ENCODE data around the gene KLHL22.
A peak's percentile ranks its signal among the peaks of the same experiment; 100 is the strongest.
"Not testable (repeated sequence)": the region's sequence is repeated elsewhere in the genome, so short reads cannot be mapped to it uniquely, and the experiment has no call there.

KLHL22 gene

GRCh38 chr22:20523086-20523983, 27.7 kb upstream of the KLHL22 start:
- DNase-seq: no peak

GRCh38 chr22:20522134-20523004, 26.8 kb upstream of the KLHL22 start:
- DNase-seq: no peak

- DNase-seq: no peak
Observed at GRCh38 chr22:20520093-20520511, 24.5 kb upstream of the KLHL22 start.

GRCh38 chr22:20519558-20519957, 24.0 kb upstream of the KLHL22 start:
- no peak for DNase-seq

- DNase-seq: no peak
Observed at GRCh38 chr22:20517841-20518592, 22.4 kb upstream of the KLHL22 start.

GRCh38 chr22:20517422-20517821, 21.8 kb upstream of the KLHL22 start:
- DNase-seq: no peak

- no peak for DNase-seq
Observed at GRCh38 chr22:20516399-20516798, 20.8 kb upstream of the KLHL22 start.

GRCh38 chr22:20514658-20515406, 19.2 kb upstream of the KLHL22 start:
- no peak for DNase-seq

GRCh38 chr22:20511578-20512229, 16.1 kb upstream of the KLHL22 start:
- DNase-seq: no peak

- no peak for DNase-seq
Observed at GRCh38 chr22:20510811-20511577, 15.4 kb upstream of the KLHL22 start.

GRCh38 chr22:20509344-20510047, 13.9 kb upstream of the KLHL22 start:
- peak; percentile 92 for DNase-seq

- DNase-seq: no peak
Observed at GRCh38 chr22:20508815-20509271, 13.2 kb upstream of the KLHL22 start.

- DNase-seq: not testable (repeated sequence)
Observed at GRCh38 chr22:20508067-20508755, 12.6 kb upstream of the KLHL22 start.

- DNase-seq: peak; percentile 96
Observed at GRCh38 chr22:20507253-20508066, 11.9 kb upstream of the KLHL22 start, which contains the start of gene MED15. TSS of gene MED15 (plus strand) at chr22:20507610. CDS start at chr22:20507679, 69 bp downstream.

GRCh38 chr22:20506543-20507252, 11.1 kb upstream of the KLHL22 start:
- no peak for DNase-seq

GRCh38 chr22:20504293-20504922, 8.8 kb upstream of the KLHL22 start:
- peak; percentile 85 for DNase-seq

GRCh38 chr22:20503816-20504215, 8.2 kb upstream of the KLHL22 start:
- DNase-seq: peak; percentile 65

All from islet precursor cell (in vitro differentiated cells).